ENCODE results near the gene RAB6B.

RAB6B gene

GRCh38 chr3:133855772-133856171 is 39.9 kb downstream of the RAB6B start:
- DNase-seq: no peak

DNA sequence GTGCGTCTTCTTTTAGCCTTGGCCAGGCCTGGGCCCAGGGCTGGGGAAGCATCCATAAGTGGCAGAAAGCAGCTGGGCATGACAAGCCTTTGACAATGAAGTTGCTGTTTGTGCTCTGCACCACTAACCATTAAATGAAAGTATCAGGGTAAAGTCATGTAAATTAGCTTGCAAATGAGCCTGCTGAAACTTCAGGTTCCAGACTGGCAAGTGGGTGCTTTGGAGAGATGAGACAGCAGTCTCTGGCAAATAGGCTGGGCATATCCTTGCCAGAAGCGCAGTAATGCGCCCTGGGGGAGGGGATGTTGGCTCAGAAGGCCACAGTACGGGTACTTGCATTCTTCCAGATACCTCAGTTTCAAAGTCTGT is 40.7 kb downstream of the RAB6B start:
- DNase-seq: peak in 8 of 14 donors; percentile 10 to 68 (median 42)

DNA sequence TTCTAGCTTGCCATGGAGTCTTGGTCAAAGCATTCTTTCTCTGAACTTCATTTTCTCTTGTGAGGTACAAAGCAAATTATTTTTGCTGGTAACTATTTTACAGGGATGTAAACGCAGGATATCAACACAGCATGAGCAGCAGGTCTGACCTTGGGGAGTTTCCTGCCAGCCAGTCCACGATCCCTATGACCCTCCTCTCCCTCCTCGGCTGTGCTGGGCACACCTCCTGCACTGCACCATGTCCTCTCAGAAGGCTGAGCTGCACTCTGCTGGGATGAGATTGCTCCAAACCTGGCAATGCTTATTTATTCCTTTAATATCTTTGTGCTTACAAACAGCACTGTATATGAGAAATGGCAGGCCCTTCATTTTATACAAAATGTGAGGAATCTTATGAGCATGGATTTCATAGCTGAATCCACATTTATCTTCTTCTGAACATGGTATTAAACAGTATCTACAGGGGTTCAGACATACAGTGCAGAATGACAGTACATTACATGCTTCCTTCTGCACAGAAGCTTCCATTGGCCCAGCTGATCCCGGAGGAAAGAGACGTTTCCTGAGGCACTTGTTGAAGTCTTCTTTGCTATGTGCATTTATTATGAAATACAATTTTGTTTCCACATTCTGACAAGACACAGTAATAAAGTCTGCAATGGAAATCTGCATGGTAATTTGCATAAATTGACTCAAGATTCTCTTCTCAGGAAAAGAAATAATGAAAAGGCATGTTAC is 41.2 kb downstream of the RAB6B start:
- no peak for DNase-seq

DNA sequence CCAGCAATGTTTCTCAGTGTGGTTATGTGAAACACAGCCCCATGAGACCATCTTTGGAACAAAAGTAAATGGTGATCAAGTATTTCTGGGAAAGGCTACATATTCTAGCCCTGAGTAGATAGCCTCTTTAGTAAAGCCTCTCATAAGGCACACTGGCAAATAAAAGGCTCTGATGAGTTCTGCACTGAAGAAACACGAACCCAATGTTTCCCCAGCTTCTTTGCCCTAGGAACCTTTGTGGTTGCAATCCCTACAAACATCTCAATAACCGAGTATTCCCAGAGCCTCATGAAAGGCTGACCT is 41.8 kb downstream of the RAB6B start:
- no peak for DNase-seq

- no peak for DNase-seq
Measured at GRCh38 chr3:133853063-133853924, 42.4 kb downstream of the RAB6B start.

DNA sequence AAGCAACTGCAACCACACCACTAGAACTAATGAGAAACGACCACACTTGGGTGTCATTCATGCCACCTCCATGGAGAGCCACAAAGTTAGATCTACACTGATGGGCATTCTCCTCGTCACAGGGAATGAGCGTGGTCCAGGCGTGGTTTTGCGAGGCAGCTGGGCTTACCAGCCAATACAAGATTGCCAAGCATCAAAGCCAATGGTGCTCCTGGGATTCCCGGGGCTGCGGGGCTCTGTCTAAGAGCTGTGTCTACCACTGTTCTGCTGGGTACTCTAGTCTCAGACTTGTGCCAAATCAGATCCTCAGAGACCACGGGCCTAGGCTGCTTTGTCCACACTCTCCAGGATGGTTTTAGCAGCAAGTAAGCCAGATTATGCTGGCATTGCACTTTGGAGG is 43.8 kb downstream of the RAB6B start:
- DNase-seq: no peak

DNA sequence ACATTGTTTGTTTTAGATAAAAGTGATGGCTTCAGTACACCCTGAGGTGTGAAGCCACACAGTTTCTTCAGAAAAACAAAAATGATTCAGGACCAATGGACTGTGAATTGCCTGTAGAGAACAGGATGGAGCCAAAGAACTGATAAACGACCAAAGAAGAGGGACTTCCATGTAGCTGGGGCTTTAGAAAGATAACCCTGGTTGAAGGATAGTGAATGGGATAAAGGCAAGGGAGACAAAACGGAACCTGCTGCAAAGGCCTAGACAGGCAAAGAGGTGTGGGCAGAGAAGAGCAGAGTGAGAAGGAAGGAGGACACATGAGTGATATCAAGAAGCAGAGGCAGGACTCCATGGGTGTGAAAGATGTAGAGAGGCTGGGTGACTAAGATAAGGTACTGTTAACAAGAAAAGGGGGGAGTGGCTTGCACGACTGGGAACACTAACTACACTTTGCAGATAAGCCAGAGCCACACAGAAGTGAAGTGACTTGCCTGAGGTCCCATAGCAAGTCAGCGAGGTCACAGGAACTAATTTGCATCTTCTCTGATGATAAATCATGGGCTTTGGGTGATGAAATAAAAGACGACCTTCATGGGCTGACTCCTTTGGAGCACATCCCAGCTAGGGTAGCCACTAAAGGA is 44.3 kb downstream of the RAB6B start:
- no peak for DNase-seq

- DNase-seq: no peak
Measured at GRCh38 chr3:133850034-133850433, 45.6 kb downstream of the RAB6B start.

DNA sequence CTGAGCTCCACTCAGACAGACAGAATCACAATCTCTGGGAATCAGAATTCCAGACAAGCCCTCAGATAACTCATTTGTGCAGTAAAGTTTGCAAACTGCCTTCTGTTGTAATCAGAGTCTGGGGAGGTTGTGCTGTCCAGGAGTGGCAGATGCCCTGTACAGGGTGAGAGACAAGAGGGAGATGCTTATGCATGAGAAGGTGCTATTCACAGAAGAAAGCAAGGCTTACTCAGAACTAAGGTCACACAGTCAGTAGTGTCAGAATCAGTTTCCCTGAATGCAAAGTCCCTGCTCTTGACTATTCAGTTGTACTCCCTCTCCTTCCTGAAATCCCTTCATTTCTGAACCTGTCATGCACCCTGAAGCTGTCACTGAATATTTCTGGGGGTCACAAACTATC is 46.3 kb downstream of the RAB6B start:
- no peak for DNase-seq

DNA sequence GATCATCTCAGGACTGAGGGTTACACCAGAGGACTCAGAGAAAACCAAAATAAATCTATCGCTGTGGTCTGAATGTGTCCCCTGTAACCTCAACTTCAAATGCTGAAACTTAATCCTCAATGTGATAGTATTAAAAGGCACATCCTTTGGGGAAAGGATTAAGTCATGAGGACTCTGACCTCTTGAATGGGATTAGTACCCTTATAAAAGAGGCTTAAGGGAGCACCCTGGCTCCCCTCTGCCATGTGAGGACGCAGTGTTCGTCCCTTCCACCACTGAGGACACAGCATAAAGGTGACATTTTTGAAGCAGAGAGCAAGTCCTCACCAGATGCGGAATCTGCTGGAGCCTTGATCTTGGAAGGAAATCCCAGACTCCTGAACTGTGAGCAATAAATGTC is 50.6 kb downstream of the RAB6B start:
- DNase-seq: no peak

GRCh38 chr3:133843634-133844033 is 52.0 kb downstream of the RAB6B start:
- no peak for DNase-seq

DNA sequence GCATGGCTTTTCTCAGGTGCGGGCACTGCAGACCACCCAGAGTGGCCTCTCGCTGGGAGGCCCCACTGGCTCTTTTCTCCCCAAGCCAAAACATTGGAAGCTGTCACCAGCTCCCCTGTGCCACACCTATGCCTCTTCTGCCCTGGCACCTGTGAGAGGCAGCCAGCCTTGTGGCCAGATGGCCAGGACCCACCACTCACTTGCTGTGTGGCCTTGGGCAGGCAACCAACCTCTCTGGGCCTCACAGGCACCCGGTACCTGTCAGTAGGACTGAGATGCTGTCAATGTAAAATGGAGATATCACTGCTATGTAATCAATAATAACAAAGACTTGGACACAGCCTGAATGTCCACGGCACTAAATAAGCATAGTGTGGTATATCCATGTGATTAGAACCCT is 53.5 kb downstream of the RAB6B start:
- DNase-seq: no peak

GRCh38 chr3:133841196-133841595 is 54.5 kb downstream of the RAB6B start:
- DNase-seq: no peak

- DNase-seq: no peak
Measured at GRCh38 chr3:133840767-133841166, 54.9 kb downstream of the RAB6B start.

DNA sequence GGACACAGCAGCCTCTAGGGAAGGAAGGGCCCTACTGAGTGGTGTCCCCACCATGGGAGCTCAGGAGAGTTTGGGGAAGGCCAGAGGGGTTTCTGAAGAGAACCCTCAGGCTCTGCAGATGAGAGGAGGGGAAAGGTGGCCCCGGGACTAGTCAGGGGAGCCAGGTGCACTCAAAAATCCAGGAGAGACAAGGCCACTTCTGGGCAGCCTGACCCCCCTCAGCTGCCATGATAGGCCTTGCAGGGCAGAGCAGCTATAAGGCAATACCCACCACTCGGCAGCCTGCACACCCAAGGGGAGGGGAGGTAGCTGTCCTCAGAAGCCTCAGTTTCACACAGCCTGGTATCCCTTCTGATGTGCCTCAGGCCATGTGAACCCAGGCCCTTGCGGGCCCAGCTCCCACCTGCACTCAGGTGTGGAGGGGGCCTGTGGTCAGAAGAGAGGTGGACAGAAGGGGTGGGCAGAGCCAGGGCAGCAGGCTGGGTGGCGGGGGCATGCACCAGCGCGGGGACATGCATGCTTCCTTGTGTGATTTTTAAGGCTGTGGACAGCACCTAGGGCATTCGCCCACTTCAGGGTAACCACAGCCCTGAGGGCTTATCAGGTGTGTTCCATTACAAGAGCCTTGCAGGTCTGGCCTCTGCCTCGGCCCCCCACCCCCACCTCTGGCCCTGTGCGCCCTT is 55.5 kb downstream of the RAB6B start:
- DNase-seq: no peak

GRCh38 chr3:133838916-133839800 is 56.5 kb downstream of the RAB6B start:
- DNase-seq: no peak

- no peak for DNase-seq
Measured at GRCh38 chr3:133838296-133838789, 57.3 kb downstream of the RAB6B start.

DNA sequence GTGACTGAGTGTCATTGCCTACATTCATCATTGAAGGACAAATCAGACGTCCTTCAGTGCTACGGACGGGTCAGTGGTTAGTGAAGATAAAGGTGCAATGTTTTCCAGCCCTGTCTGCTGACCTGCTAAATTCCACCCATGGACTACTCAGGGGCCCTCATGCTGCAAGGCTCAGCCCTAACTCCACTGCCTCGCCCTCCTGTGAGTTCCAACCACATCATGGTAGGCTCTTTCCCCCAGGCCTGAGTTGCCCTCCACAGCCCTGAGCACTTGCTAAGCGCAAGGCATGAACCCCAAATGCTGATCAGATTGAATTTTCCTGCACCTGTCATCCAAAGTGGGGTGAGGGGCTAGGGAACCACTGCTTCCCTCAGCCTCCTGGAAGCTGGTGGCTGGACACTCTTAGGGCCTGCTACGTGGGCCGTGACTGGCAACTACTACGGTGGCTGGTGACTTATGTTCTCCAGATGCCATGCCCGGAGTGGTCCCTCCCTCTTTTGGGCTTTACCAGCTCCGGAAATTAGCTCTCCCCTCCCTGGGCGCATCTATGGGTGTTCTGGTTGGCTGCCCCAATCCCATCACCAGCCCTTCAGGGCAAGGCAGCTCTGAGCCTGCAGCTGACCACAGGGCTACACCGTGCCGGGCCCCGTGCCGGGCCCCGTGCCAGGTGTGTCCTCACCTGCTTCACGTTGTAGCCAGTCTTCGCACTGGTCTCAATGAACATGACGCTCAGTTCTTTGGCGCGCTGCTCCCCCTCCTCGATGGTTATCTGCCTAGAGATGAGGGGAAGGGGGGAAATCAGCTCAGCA is 58.0 kb downstream of the RAB6B start:
- DNase-seq: no peak

DNA sequence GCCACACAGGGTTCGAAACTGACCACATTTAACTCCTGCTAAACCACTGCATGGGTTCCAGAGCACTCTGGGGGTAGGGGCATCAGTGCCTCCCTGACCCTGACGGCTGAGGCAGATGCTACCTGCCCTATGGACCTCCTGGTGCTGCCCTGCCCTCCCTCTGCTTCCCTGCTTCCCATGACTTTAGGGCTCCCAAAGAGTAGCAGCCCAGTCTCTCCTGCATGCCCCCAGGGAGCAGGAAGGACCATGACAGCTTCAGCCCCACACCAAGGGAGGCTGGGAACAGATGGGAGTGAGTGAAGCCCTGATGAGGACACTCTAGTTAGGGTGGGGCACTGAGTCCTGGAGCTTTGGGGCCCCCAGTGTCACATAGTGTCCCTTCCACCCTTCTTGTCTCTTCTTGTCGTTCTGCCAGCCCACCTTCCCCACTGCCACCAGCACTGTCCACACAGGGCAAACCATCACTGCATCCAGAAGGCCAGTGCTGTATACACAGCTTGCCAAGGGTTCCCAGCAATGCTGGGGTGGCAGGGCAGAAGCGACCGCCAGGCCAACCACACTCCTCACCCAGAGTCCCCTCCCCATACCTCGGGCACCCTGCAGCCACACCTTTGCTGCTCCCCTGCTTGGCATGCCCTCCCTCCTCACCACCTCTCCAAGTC is 59.1 kb downstream of the RAB6B start:
- DNase-seq: no peak

DNA sequence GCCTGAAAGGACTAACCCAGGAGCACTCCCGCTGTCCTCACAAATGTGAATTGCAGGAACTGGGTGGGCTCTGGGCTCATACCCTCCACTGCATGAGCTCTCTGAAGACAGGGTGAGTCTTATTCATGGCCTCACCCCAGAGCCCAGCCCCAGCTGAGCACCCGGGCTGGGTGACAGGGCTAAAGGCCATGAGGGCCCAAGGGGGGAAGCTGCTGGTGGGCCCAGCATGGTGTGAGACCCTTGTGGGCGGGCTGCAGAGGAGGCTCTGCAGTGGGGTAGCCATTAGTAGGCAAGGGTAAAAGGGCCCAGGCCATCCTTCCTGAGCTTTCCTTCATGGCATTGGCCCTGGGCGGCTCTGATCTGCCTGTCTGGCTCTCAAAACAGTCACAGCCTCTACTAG is 59.7 kb downstream of the RAB6B start:
- no peak for DNase-seq

- DNase-seq: no peak
Measured at GRCh38 chr3:133835418-133835743, 60.3 kb downstream of the RAB6B start.
